Keratinocyte (primary cell): ENCODE measurements around the gene SLU7. TPM values are rescaled to one million over a fixed set of nuclear protein-coding genes. Genes with fewer than 3 reads are reported as not detected.
A peak's percentile ranks its signal among the peaks of the same experiment; 100 is the strongest.

Experiments used
- DNase-seq: peaks from one replicate; pipeline ENCODE4 v3.0.0-alpha.2; 2011; ENCODE audit warnings: low read depth, missing footprints, low spot score
- FAIRE-seq: peaks from 2 replicates; lab custom pipeline; 2011; peaks lifted over from hg19 to GRCh38; lab: Jason Lieb, UNC
- H2AFZ ChIP-seq: 2 replicates; pipeline ENCODE4 v1.6.0; 2012; ENCODE audit warnings: low read length, control low read depth, inconsistent platforms; ENCODE audit not compliant: control insufficient read depth
- H3K27ac ChIP-seq: 2 replicates; pipeline ENCODE4 v1.5.1; 2011; ENCODE audit warnings: low read length; ENCODE audit not compliant: control insufficient read depth, insufficient read depth
- H3K27me3 ChIP-seq: 3 replicates; pipeline ENCODE4 v1.6.0; 2011; ENCODE audit warnings: low read length; ENCODE audit not compliant: control insufficient read depth, insufficient read depth; ENCODE audit errors: extremely low read depth
- H3K36me3 ChIP-seq, 2 experiments: 2 replicates in 1 of 2; 3 replicates in 1 of 2; pipeline ENCODE4 v1.5.1; 2011; ENCODE audit warnings: low read length in 2 of 2, mild to moderate bottlenecking in 1 of 2; ENCODE audit not compliant: control insufficient read depth in 2 of 2, insufficient read depth in 2 of 2; ENCODE audit errors: extremely low read depth in 1 of 2
- H3K4me1 ChIP-seq: 3 replicates; pipeline ENCODE4 v1.5.1; 2011; ENCODE audit warnings: low read length; ENCODE audit not compliant: control insufficient read depth, insufficient read depth; ENCODE audit errors: extremely low read depth
- H3K4me2 ChIP-seq: 3 replicates; pipeline ENCODE4 v1.6.0; 2011; ENCODE audit warnings: low read depth, low read length; ENCODE audit not compliant: control insufficient read depth, insufficient read depth; ENCODE audit errors: extremely low read depth
- H3K4me3 ChIP-seq, 3 experiments: fragments of 200-600 bp in 1 of 3; sonication (generic) in 1 of 3; 2 replicates in 2 of 3; 3 replicates in 1 of 3; pipeline ENCODE4 v1.5.1; 2011 to 2016; ENCODE audit warnings: low read length in 3 of 3, mild to moderate bottlenecking in 3 of 3, control low read depth in 2 of 3, inconsistent platforms in 1 of 3, low read depth in 1 of 3, mixed read lengths in 1 of 3, mixed run types in 1 of 3, moderate library complexity in 1 of 3; ENCODE audit not compliant: control insufficient read depth in 2 of 3, insufficient read depth in 2 of 3; ENCODE audit errors: extremely low read depth in 1 of 3
- H3K79me2 ChIP-seq: 2 replicates; pipeline ENCODE4 v1.6.0; 2012; ENCODE audit warnings: low read length; ENCODE audit not compliant: control insufficient read depth, insufficient read depth
- H3K9ac ChIP-seq: 3 replicates; pipeline ENCODE4 v1.6.0; 2011; ENCODE audit warnings: low read length; ENCODE audit not compliant: control insufficient read depth, insufficient read depth; ENCODE audit errors: extremely low read depth
- H3K9me1 ChIP-seq: 3 replicates; pipeline ENCODE4 v1.6.0; 2011; ENCODE audit warnings: low read length; ENCODE audit not compliant: control insufficient read depth, insufficient read depth; ENCODE audit errors: extremely low read depth
- H3K9me3 ChIP-seq: 2 replicates; pipeline ENCODE4 v1.5.1; 2012; ENCODE audit warnings: low read depth, low read length; ENCODE audit not compliant: control insufficient read depth
- H4K20me1 ChIP-seq: 3 replicates; pipeline ENCODE4 v1.6.0; 2011; ENCODE audit warnings: low read length; ENCODE audit not compliant: control insufficient read depth, insufficient read depth; ENCODE audit errors: extremely low read depth
- EZH2 ChIP-seq: IDR thresholded peaks from one replicate; pipeline ENCODE4 v1.6.1; 2012; ENCODE audit warnings: inconsistent platforms, mild to moderate bottlenecking, low read length, moderate library complexity
- dilution Hi-C: fragments of 300-500 bp; cut with MboI; formaldehyde crosslinking; loops from one replicate; pipeline ENCODE4 v1.7.0; 2020; ENCODE audit warnings: low sequenced_read_pairs; ENCODE audit not compliant: extremely low pct_ligation_motif_present
- polyA plus RNA-seq, 5 experiments: library from polyadenylated mRNA; depleted of rRNA in 3 of 5; stranded (reverse) in 3 of 5; stranded (forward) in 1 of 5; unstranded in 1 of 5; fragments of >200 nt; gene quantifications; 1 replicate in 1 of 5; 2 replicates in 3 of 5; 3 replicates in 1 of 5; pipeline versions ENCODE4 v1.2.1 to v1.2.3, GENCODE V29; 2011 to 2012; ENCODE audit warnings: missing spikeins in 2 of 5, low read depth in 1 of 5, low replicate concordance in 1 of 5
- TF ChIP-seq, protein P1 (sequence below), 3 experiments: IDR thresholded peaks in 1 of 3; conservative IDR thresholded peaks in 1 of 3; optimal IDR thresholded peaks in 1 of 3; 2 replicates in 2 of 3; 3 replicates in 1 of 3; pipeline versions ENCODE3 to v1.5.1; 2011; ENCODE audit warnings: low read length in 3 of 3, mild to moderate bottlenecking in 3 of 3, moderate library complexity in 2 of 3, control low read depth in 1 of 3, inconsistent platforms in 1 of 3; ENCODE audit not compliant: insufficient read depth in 2 of 3; ENCODE audit errors: extremely low read depth in 1 of 3

SLU7 gene
- polyA plus RNA-seq, 1 donor (not counting 4 experiments of a cell fraction or from before 2014, with no cell fraction given) = 29.7 TPM

DNA sequence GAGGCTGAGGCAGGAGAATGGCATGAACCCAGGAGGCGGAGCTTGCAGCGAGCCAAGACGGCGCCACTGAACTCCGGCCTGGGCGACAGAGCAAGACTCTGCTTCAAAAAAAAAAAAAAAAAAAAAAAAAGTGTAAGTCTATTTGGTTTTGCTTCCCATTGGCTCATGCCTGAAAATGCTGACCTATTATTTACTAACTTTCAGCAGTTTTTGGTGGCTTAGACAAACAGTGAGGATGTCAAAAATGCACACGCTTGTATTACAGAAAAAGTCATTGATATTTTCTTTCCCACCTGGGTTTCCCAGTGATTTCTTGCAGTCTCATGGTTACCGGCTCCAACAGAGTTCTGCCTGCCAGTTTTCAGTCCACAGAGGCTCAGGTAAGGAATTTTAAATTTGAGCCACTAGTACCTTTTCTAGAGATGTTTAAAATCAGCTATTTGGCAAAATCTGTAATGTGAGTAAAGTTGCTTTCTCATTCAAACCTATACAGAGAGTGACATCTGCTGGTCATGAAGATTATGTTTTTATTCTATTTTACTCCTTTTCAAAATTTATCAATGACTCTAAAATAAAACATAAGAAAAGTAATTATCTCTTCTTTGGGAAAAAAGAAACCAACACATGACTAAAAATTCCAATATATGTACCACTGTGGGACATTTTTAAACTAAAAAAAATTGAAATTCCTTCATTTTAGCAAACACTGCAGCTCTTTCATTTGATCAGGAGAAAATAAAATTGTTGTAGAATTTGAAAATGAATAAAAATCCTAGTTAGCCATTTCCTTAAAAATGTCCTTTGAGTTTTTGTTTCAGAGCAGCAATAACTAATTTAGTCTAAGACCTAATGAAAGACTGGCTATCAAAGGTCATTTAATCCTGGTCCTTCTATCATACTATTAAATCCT, 27.8 kb downstream of the SLU7 start:
- Histone ChIP-seq H3K9me1 (no peaks in the 10 kb centered on the region), H3K9me3 (no peaks in the 10 kb centered on the region), H3K4me3 (no peak overlapping the region), H3K79me2 (no peaks in the 10 kb centered on the region), H3K27ac (no peak overlapping the region), H3K9ac (no peak overlapping the region), H4K20me1 (no peaks in the 10 kb centered on the region), H2AFZ (no peak overlapping the region), H3K36me3 (no peaks in the 10 kb centered on the region), H3K4me2 (no peak overlapping the region), H3K4me1 (no peaks in the 10 kb centered on the region), H3K27me3 (no peaks in the 10 kb centered on the region)
- DNase-seq (no peak), FAIRE-seq (peak; percentile 67)
- dilution Hi-C loops = no loop called here
- no peak for TF ChIP-seq EZH2
- TF ChIP-seq, protein P1, sequence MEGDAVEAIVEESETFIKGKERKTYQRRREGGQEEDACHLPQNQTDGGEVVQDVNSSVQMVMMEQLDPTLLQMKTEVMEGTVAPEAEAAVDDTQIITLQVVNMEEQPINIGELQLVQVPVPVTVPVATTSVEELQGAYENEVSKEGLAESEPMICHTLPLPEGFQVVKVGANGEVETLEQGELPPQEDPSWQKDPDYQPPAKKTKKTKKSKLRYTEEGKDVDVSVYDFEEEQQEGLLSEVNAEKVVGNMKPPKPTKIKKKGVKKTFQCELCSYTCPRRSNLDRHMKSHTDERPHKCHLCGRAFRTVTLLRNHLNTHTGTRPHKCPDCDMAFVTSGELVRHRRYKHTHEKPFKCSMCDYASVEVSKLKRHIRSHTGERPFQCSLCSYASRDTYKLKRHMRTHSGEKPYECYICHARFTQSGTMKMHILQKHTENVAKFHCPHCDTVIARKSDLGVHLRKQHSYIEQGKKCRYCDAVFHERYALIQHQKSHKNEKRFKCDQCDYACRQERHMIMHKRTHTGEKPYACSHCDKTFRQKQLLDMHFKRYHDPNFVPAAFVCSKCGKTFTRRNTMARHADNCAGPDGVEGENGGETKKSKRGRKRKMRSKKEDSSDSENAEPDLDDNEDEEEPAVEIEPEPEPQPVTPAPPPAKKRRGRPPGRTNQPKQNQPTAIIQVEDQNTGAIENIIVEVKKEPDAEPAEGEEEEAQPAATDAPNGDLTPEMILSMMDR (optimal IDR thresholded peaks at IDR 0.05 in 1 of 3, IDR thresholded peaks at IDR 0.05 in 1 of 3, conservative IDR thresholded peaks at IDR 0.05 in 1 of 3; ENCODE audit: extremely low read depth in 1 of 3, insufficient read depth in 2 of 3, low read length in 3 of 3) = peak in 2 of 3 experiments; percentile 21 to 24

DNA sequence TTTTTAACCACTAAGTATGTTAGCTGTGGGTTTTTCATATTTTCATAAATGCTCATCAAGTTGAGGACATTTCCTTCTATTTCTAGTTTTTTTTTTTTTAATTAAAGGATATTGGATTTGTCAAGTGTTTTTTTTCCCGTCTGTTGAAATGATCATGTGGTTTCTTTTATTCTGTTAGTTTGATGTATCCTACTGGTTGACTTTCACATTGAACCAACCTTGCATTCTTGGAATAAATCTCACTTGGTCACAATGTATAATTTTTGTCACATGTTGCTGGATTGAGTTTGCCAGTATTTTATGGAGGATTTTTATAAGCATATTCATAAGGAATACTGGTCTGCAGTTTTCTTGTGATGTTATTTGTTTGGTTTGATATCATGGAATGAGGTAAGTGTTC, 31.4 kb downstream of the SLU7 start:
- no peaks in the 10 kb centered on the region for H3K79me2 ChIP-seq
- no peak for DNase-seq
- H4K20me1 ChIP-seq = no peaks in the 10 kb centered on the region
- dilution Hi-C loops = no loop called here
- no peak overlapping the region for H3K9ac ChIP-seq
- no peak for FAIRE-seq
- TF ChIP-seq EZH2 = no peak
- TF ChIP-seq, protein P1 (optimal IDR thresholded peaks at IDR 0.05 in 1 of 3, IDR thresholded peaks at IDR 0.05 in 1 of 3, conservative IDR thresholded peaks at IDR 0.05 in 1 of 3; ENCODE audit: extremely low read depth in 1 of 3, insufficient read depth in 2 of 3, low read length in 3 of 3) = no peak
- no peaks in the 10 kb centered on the region for H3K4me1 ChIP-seq
- no peak overlapping the region for H3K4me3 ChIP-seq
- H3K36me3 ChIP-seq = no peaks in the 10 kb centered on the region
- H3K27me3 ChIP-seq = no peaks in the 10 kb centered on the region
- no peak overlapping the region for H3K27ac ChIP-seq
- H3K9me1 ChIP-seq = no peaks in the 10 kb centered on the region
- H3K4me2 ChIP-seq = no peak overlapping the region
- no peak overlapping the region for H2AFZ ChIP-seq
- H3K9me3 ChIP-seq = no peaks in the 10 kb centered on the region
